ENCODE data around the gene MMP13. TPM values are rescaled to one million over a fixed set of nuclear protein-coding genes. Genes with fewer than 3 reads are reported as not detected.

The MMP13 gene
- total and polyA plus RNA-seq, 2 experiments from 2014 or later, result 0.57 TPM; not detected in 1

GRCh38 chr11:102926961-102927623, 28.4 kb downstream of the MMP13 start:
- Histone ChIP-seq H3K27me3 (no peaks in the 10 kb centered on the region), H3K4me2 (no peak overlapping the region), H3K9me3 (ENCODE audit: low read depth) (no peaks in the 10 kb centered on the region), H3K4me3 (no peak overlapping the region), H3K9me2 (replicated peaks; ENCODE audit: insufficient read depth) (no peaks in the 10 kb centered on the region), H3K79me2 (no peaks in the 10 kb centered on the region), H2AFZ (no peak overlapping the region), H3K36me3 (replicated peaks; ENCODE audit: insufficient read depth, low read depth) (no peaks in the 10 kb centered on the region), H3K4me1 (ENCODE audit: insufficient read depth) (peaks cover 24% of the 10 kb centered on the region), H3K27ac (no peak overlapping the region), H4K20me1 (ENCODE audit: insufficient read depth, poor library complexity, severe bottlenecking) (no peaks in the 10 kb centered on the region)
- no peak for DNase-seq (ENCODE audit: low spot score)
- 89% methylated on average over 6 of the region's 6 CpGs for WGBS (ENCODE audit: low lambda C conversion rate, missing lambda C conversion rate)
- TF ChIP-seq, protein P1, sequence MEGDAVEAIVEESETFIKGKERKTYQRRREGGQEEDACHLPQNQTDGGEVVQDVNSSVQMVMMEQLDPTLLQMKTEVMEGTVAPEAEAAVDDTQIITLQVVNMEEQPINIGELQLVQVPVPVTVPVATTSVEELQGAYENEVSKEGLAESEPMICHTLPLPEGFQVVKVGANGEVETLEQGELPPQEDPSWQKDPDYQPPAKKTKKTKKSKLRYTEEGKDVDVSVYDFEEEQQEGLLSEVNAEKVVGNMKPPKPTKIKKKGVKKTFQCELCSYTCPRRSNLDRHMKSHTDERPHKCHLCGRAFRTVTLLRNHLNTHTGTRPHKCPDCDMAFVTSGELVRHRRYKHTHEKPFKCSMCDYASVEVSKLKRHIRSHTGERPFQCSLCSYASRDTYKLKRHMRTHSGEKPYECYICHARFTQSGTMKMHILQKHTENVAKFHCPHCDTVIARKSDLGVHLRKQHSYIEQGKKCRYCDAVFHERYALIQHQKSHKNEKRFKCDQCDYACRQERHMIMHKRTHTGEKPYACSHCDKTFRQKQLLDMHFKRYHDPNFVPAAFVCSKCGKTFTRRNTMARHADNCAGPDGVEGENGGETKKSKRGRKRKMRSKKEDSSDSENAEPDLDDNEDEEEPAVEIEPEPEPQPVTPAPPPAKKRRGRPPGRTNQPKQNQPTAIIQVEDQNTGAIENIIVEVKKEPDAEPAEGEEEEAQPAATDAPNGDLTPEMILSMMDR (IDR thresholded peaks at IDR 0.05; ENCODE audit: poor library complexity), result no peak
- TF ChIP-seq EZH2 (IDR thresholded peaks at IDR 0.05; ENCODE audit: borderline replicate concordance) (no peak), EZH2phosphoT487 (IDR thresholded peaks at IDR 0.05; ENCODE audit: low read depth, severe bottlenecking, unreplicated experiment) (no peak)

DNA sequence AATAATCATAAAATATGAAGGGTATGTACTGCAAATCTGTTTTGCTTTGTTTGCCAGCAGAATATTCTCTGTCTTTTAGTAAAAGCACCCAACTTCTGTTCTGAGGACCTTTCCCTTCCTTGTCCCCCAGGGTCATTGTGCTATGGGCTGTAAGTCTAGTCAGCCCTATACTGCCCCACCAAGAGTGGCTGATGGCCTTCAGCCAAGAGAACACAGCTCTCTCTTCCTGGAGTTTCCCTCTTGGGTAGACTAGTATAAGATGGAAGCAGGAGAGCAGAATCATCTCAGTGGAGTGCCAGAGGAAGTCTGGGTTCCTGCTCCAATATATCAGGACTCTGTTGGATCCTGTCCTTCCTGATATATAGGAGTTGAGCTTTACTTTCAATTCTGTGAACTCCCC, 29.0 kb downstream of the MMP13 start:
- Histone ChIP-seq H3K36me3 (replicated peaks; ENCODE audit: insufficient read depth, low read depth) (no peaks in the 10 kb centered on the region), H3K27me3 (no peaks in the 10 kb centered on the region), H3K79me2 (no peaks in the 10 kb centered on the region), H4K20me1 (ENCODE audit: insufficient read depth, poor library complexity, severe bottlenecking) (no peaks in the 10 kb centered on the region), H2AFZ (no peak overlapping the region), H3K4me1 (ENCODE audit: insufficient read depth) (peaks cover 24% of the 10 kb centered on the region), H3K4me2 (no peak overlapping the region), H3K4me3 (no peak overlapping the region), H3K27ac (no peak overlapping the region), H3K9me2 (replicated peaks; ENCODE audit: insufficient read depth) (no peaks in the 10 kb centered on the region), H3K9me3 (ENCODE audit: low read depth) (no peaks in the 10 kb centered on the region)
- DNase-seq (ENCODE audit: low spot score), result no peak
- TF ChIP-seq, protein P1 (IDR thresholded peaks at IDR 0.05; ENCODE audit: poor library complexity), result no peak
- TF ChIP-seq EZH2 (IDR thresholded peaks at IDR 0.05; ENCODE audit: borderline replicate concordance) (no peak), EZH2phosphoT487 (IDR thresholded peaks at IDR 0.05; ENCODE audit: low read depth, severe bottlenecking, unreplicated experiment) (no peak)

GRCh38 chr11:102925988-102926387, 29.5 kb downstream of the MMP13 start:
- WGBS (ENCODE audit: low lambda C conversion rate, missing lambda C conversion rate), result 97% methylated on average over 3 of the region's 3 CpGs
- Histone ChIP-seq H3K27me3 (no peaks in the 10 kb centered on the region), H3K79me2 (no peaks in the 10 kb centered on the region), H3K9me3 (ENCODE audit: low read depth) (no peaks in the 10 kb centered on the region), H4K20me1 (ENCODE audit: insufficient read depth, poor library complexity, severe bottlenecking) (no peaks in the 10 kb centered on the region), H3K4me2 (no peak overlapping the region), H2AFZ (no peak overlapping the region), H3K4me1 (ENCODE audit: insufficient read depth) (peaks cover 22% of the 10 kb centered on the region), H3K9me2 (replicated peaks; ENCODE audit: insufficient read depth) (no peaks in the 10 kb centered on the region), H3K36me3 (replicated peaks; ENCODE audit: insufficient read depth, low read depth) (no peaks in the 10 kb centered on the region), H3K4me3 (no peak overlapping the region), H3K27ac (no peak overlapping the region)
- TF ChIP-seq EZH2 (IDR thresholded peaks at IDR 0.05; ENCODE audit: borderline replicate concordance) (no peak), EZH2phosphoT487 (IDR thresholded peaks at IDR 0.05; ENCODE audit: low read depth, severe bottlenecking, unreplicated experiment) (no peak)
- TF ChIP-seq, protein P1 (IDR thresholded peaks at IDR 0.05; ENCODE audit: poor library complexity), result no peak
- DNase-seq (ENCODE audit: low spot score), result no peak

Data from hepatocyte (in vitro differentiated cells).